H1 (cell line): ENCODE measurements around the gene SH3D19.

Experiments used
- CHD1 ChIP-seq: IDR thresholded peaks from 2 replicates; pipeline ENCODE4 v1.6.1; 2012; ENCODE audit warnings: low read depth, low read length, improper control_type of control experiment
- EZH2 ChIP-seq: fragments of 200-600 bp; sonication (generic); IDR thresholded peaks from 2 replicates; pipeline ENCODE4 v1.7.1; 2012; ENCODE audit warnings: low read depth, mild to moderate bottlenecking, moderate library complexity, low read length, inconsistent platforms; ENCODE audit not compliant: severe bottlenecking
- POLR2A ChIP-seq, 2 experiments: IDR thresholded peaks; 1 replicate in 1 of 2; 2 replicates in 1 of 2; pipeline ENCODE4 v1.6.1; 2011; ENCODE audit warnings: low read depth in 2 of 2, low read length in 2 of 2, mild to moderate bottlenecking in 2 of 2; ENCODE audit errors: control extremely low read depth in 1 of 2
- SIN3A ChIP-seq, 2 experiments: IDR thresholded peaks in 1 of 2; conservative IDR thresholded peaks in 1 of 2; 2 replicates each; pipeline ENCODE4 v1.6.1; 2011 to 2012; ENCODE audit warnings: low read length in 2 of 2, improper control_type of control experiment in 1 of 2, low read depth in 1 of 2, mild to moderate bottlenecking in 1 of 2
- SRF ChIP-seq: IDR thresholded peaks from 2 replicates; pipeline ENCODE4 v1.6.1; 2011; ENCODE audit warnings: mild to moderate bottlenecking, low read depth, low read length, moderate library complexity
- TAF1 ChIP-seq: IDR thresholded peaks from 2 replicates; pipeline ENCODE4 v1.6.1; 2011; ENCODE audit warnings: mild to moderate bottlenecking, low read depth, low read length
- TEAD4 ChIP-seq: IDR thresholded peaks from 2 replicates; pipeline ENCODE4 v1.6.1; 2012; ENCODE audit warnings: low read depth, low read length, inconsistent platforms, mixed read lengths
- TF ChIP-seq, protein P1 (sequence below), 3 experiments: IDR thresholded peaks; 1 replicate in 2 of 3; 2 replicates in 1 of 3; pipeline versions ENCODE4 v1.5.1 to v1.6.1; 2011; ENCODE audit warnings: low read length in 3 of 3, mild to moderate bottlenecking in 3 of 3, inconsistent platforms in 2 of 3, low read depth in 1 of 3, moderate library complexity in 1 of 3; ENCODE audit not compliant: insufficient read depth in 1 of 3; ENCODE audit errors: control extremely low read depth in 1 of 3

DNA sequence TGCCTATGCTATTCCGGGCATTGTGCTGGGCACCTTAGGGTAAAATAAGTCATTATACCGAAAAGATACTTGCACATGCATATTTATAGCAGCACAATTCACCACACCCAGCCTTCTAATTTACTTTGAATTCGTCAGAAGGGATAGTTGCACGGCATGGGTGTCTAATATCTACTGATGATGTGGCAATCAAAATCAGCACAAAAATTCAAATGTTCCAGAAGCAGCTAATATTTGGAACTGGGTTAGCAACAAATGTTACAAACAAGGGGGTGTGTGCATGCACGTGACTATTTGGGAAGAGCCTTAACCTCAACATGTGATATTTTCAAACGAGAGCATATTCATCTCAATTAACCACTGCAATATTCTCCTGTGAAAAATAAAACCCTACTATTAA is 128.2 kb downstream of the SH3D19 start:
- TF ChIP-seq TAF1: no peak
- TF ChIP-seq SIN3A (conservative IDR thresholded peaks at IDR 0.05 in 1 of 2, IDR thresholded peaks at IDR 0.05 in 1 of 2; ENCODE audit: low read depth in 1 of 2, low read length in 2 of 2): no peak
- TF ChIP-seq, protein P1, sequence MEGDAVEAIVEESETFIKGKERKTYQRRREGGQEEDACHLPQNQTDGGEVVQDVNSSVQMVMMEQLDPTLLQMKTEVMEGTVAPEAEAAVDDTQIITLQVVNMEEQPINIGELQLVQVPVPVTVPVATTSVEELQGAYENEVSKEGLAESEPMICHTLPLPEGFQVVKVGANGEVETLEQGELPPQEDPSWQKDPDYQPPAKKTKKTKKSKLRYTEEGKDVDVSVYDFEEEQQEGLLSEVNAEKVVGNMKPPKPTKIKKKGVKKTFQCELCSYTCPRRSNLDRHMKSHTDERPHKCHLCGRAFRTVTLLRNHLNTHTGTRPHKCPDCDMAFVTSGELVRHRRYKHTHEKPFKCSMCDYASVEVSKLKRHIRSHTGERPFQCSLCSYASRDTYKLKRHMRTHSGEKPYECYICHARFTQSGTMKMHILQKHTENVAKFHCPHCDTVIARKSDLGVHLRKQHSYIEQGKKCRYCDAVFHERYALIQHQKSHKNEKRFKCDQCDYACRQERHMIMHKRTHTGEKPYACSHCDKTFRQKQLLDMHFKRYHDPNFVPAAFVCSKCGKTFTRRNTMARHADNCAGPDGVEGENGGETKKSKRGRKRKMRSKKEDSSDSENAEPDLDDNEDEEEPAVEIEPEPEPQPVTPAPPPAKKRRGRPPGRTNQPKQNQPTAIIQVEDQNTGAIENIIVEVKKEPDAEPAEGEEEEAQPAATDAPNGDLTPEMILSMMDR (IDR thresholded peaks at IDR 0.05; ENCODE audit: control extremely low read depth in 1 of 3, insufficient read depth in 1 of 3, low read depth in 1 of 3, low read length in 3 of 3): no peak
- no peak for TF ChIP-seq EZH2
- no peak for TF ChIP-seq POLR2A (IDR thresholded peaks at IDR 0.05; ENCODE audit: control extremely low read depth in 1 of 2, low read depth in 2 of 2, low read length in 2 of 2)
- TF ChIP-seq CHD1: no peak
- no peak for TF ChIP-seq SRF
- TF ChIP-seq TEAD4: no peak
